Measurements from ENCODE around the gene ZMYND8.
"Not testable (repeated sequence)": the region's sequence is repeated elsewhere in the genome, so short reads cannot be mapped to it uniquely, and the experiment has no call there.

The ZMYND8 gene

GRCh38 chr20:47246061-47246777, 110.3 kb downstream of the ZMYND8 start:
- Histone ChIP-seq H3K9ac (ENCODE audit: low read length) (no peak overlapping the region), H3K4me1 (ENCODE audit: control insufficient read depth, insufficient read depth, low read length) (peaks cover 37% of the 10 kb centered on the region), H3K36me3 (ENCODE audit: control insufficient read depth, insufficient read depth, low read length) (peaks cover 22% of the 10 kb centered on the region), H3K9me3 (ENCODE audit: control insufficient read depth, low read length) (no peaks in the 10 kb centered on the region), H3K4me3 (ENCODE audit: low read length) (no peak overlapping the region), H3K27me3 (ENCODE audit: control insufficient read depth, insufficient read depth, low read length) (no peaks in the 10 kb centered on the region)

DNA sequence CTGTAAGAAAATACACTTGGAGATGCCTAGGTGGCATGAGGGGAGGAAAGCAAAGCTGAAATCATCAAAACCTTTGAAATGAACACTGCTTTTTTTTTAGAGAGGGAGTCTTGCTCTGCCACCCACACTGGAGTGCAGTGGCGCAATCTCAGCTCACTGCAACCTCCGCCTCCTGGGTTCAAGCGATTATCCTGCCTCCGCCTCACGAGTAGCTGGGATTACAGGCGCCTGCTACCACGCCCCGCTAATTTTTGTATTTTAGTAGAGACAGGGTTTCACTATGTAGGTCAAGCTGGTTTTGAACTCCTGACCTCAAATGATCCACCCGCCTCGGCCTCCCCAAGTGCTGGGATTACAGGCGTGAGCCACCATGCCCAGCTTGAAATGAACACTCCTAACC, 111.3 kb downstream of the ZMYND8 start:
- H3K27me3 ChIP-seq (ENCODE audit: control insufficient read depth, insufficient read depth, low read length); H3K4me3 ChIP-seq (ENCODE audit: low read length); H3K9ac ChIP-seq (ENCODE audit: low read length); H3K9me3 ChIP-seq (ENCODE audit: control insufficient read depth, low read length): not testable (repeated sequence)
- peaks cover 22% of the 10 kb centered on the region for H3K36me3 ChIP-seq (ENCODE audit: control insufficient read depth, insufficient read depth, low read length)
- peaks cover 27% of the 10 kb centered on the region for H3K4me1 ChIP-seq (ENCODE audit: control insufficient read depth, insufficient read depth, low read length)

- peaks cover 22% of the 10 kb centered on the region for H3K36me3 ChIP-seq (ENCODE audit: control insufficient read depth, insufficient read depth, low read length)
- H3K9me3 ChIP-seq (ENCODE audit: control insufficient read depth, low read length): no peaks in the 10 kb centered on the region
- H3K27me3 ChIP-seq (ENCODE audit: control insufficient read depth, insufficient read depth, low read length): no peaks in the 10 kb centered on the region
- no peak overlapping the region for H3K9ac ChIP-seq (ENCODE audit: low read length)
- no peak overlapping the region for H3K4me3 ChIP-seq (ENCODE audit: low read length)
- peaks cover 20% of the 10 kb centered on the region for H3K4me1 ChIP-seq (ENCODE audit: control insufficient read depth, insufficient read depth, low read length)
Observed at GRCh38 chr20:47244451-47244850, 112.0 kb downstream of the ZMYND8 start.

GRCh38 chr20:47243532-47244305, 112.8 kb downstream of the ZMYND8 start:
- H3K36me3 ChIP-seq (ENCODE audit: control insufficient read depth, insufficient read depth, low read length): peaks cover 20% of the 10 kb centered on the region

DNA sequence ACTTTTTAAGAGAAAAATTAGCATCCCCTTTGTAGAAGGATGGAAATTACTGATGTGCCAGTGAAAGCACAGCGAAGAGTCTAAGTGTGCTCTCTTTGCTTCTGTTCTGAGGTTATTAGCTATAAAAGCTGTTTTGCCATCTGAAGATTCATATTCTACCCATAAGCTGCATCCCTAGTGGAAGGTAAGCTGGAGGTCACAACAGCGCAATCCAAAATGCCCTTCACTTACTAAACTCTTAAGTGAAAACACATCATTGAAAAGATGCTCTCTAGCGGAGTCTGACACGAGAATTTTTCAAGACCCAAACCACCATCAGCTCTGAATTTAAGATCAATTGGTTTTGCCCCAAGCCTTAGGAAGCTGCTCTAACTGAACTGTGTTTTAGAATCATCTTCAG, 113.5 kb downstream of the ZMYND8 start:
- Histone ChIP-seq H3K9ac (ENCODE audit: low read length) (no peak overlapping the region), H3K9me3 (ENCODE audit: control insufficient read depth, low read length) (no peaks in the 10 kb centered on the region), H3K4me3 (ENCODE audit: low read length) (no peak overlapping the region), H3K4me1 (ENCODE audit: control insufficient read depth, insufficient read depth, low read length) (peaks cover 19% of the 10 kb centered on the region), H3K27me3 (ENCODE audit: control insufficient read depth, insufficient read depth, low read length) (no peaks in the 10 kb centered on the region), H3K36me3 (ENCODE audit: control insufficient read depth, insufficient read depth, low read length) (peaks cover 16% of the 10 kb centered on the region)

More at GRCh38 chr20:47243532-47244305, 112.8 kb downstream of the ZMYND8 start:
- Histone ChIP-seq H3K27me3 (ENCODE audit: control insufficient read depth, insufficient read depth, low read length) (no peaks in the 10 kb centered on the region), H3K4me1 (ENCODE audit: control insufficient read depth, insufficient read depth, low read length) (peaks cover 19% of the 10 kb centered on the region), H3K4me3 (ENCODE audit: low read length) (no peak overlapping the region), H3K9me3 (ENCODE audit: control insufficient read depth, low read length) (no peaks in the 10 kb centered on the region), H3K9ac (ENCODE audit: low read length) (no peak overlapping the region)

- Histone ChIP-seq H3K9me3 (ENCODE audit: control insufficient read depth, low read length) (no peaks in the 10 kb centered on the region), H3K4me1 (ENCODE audit: control insufficient read depth, insufficient read depth, low read length) (peaks cover 19% of the 10 kb centered on the region), H3K36me3 (ENCODE audit: control insufficient read depth, insufficient read depth, low read length) (peaks cover 11% of the 10 kb centered on the region), H3K27me3 (ENCODE audit: control insufficient read depth, insufficient read depth, low read length) (no peaks in the 10 kb centered on the region), H3K9ac (ENCODE audit: low read length) (no peak overlapping the region), H3K4me3 (ENCODE audit: low read length) (no peak overlapping the region)
Observed at GRCh38 chr20:47241345-47241781, 115.1 kb downstream of the ZMYND8 start.

DNA sequence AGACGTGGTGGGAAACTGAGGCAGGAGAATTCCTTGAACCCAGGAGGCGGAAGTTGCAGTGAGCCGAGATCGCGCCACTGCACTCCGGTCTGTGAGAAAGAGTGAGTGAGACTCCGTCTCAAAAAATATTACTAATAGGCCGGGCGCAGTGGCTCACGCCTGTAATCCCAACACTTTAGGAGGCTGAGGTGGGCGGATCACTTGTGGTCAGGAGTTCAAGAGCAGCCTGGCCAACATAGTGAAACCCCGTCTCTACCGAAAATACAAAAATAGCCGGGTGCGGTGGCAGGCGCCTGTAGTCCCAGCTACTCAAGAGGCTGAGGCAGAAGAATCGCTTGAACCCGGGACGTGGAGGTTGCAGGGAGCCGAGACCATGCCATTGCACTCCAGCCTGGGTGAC, 116.4 kb downstream of the ZMYND8 start:
- H3K4me3 ChIP-seq (ENCODE audit: low read length); H3K27me3 ChIP-seq (ENCODE audit: control insufficient read depth, insufficient read depth, low read length); H3K9ac ChIP-seq (ENCODE audit: low read length); H3K9me3 ChIP-seq (ENCODE audit: control insufficient read depth, low read length); H3K36me3 ChIP-seq (ENCODE audit: control insufficient read depth, insufficient read depth, low read length): not testable (repeated sequence)
- H3K4me1 ChIP-seq (ENCODE audit: control insufficient read depth, insufficient read depth, low read length): peaks cover 19% of the 10 kb centered on the region

GRCh38 chr20:47239719-47240067, 116.8 kb downstream of the ZMYND8 start:
- H3K27me3 ChIP-seq (ENCODE audit: control insufficient read depth, insufficient read depth, low read length): no peaks in the 10 kb centered on the region
- no peak overlapping the region for H3K4me3 ChIP-seq (ENCODE audit: low read length)
- peaks cover 19% of the 10 kb centered on the region for H3K4me1 ChIP-seq (ENCODE audit: control insufficient read depth, insufficient read depth, low read length)
- H3K9me3 ChIP-seq (ENCODE audit: control insufficient read depth, low read length): no peaks in the 10 kb centered on the region
- H3K9ac ChIP-seq (ENCODE audit: low read length): no peak overlapping the region
- H3K36me3 ChIP-seq (ENCODE audit: control insufficient read depth, insufficient read depth, low read length): no peaks in the 10 kb centered on the region

- peaks cover 4% of the 10 kb centered on the region for H3K36me3 ChIP-seq (ENCODE audit: control insufficient read depth, insufficient read depth, low read length)
- H3K9me3 ChIP-seq (ENCODE audit: control insufficient read depth, low read length): no peaks in the 10 kb centered on the region
- no peak overlapping the region for H3K4me3 ChIP-seq (ENCODE audit: low read length)
- no peak overlapping the region for H3K9ac ChIP-seq (ENCODE audit: low read length)
- H3K4me1 ChIP-seq (ENCODE audit: control insufficient read depth, insufficient read depth, low read length): peaks cover 19% of the 10 kb centered on the region
- H3K27me3 ChIP-seq (ENCODE audit: control insufficient read depth, insufficient read depth, low read length): no peaks in the 10 kb centered on the region
Observed at GRCh38 chr20:47238780-47239718, 117.5 kb downstream of the ZMYND8 start.

GRCh38 chr20:47237715-47238114, 118.8 kb downstream of the ZMYND8 start:
- H3K27me3 ChIP-seq (ENCODE audit: control insufficient read depth, insufficient read depth, low read length): no peaks in the 10 kb centered on the region
- H3K36me3 ChIP-seq (ENCODE audit: control insufficient read depth, insufficient read depth, low read length): peaks cover 4% of the 10 kb centered on the region
- H3K9me3 ChIP-seq (ENCODE audit: control insufficient read depth, low read length): no peaks in the 10 kb centered on the region
- no peak overlapping the region for H3K9ac ChIP-seq (ENCODE audit: low read length)
- H3K4me3 ChIP-seq (ENCODE audit: low read length): no peak overlapping the region
- H3K4me1 ChIP-seq (ENCODE audit: control insufficient read depth, insufficient read depth, low read length): peaks cover 15% of the 10 kb centered on the region

DNA sequence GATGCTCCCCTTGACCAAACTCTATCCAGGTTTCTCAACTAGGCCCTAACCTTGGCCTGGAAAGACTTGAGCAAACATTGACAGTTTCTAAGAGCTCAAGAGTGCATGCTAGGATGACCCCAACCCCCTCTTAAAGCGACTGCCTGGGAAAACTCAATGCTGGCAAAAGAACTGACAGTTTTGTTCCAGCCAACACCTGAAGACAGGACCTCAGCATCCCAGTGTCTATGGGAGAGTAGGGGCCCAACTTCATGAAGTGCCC, 119.9 kb downstream of the ZMYND8 start:
- Histone ChIP-seq H3K4me1 (ENCODE audit: control insufficient read depth, insufficient read depth, low read length) (peaks cover 4% of the 10 kb centered on the region), H3K27me3 (ENCODE audit: control insufficient read depth, insufficient read depth, low read length) (no peaks in the 10 kb centered on the region), H3K36me3 (ENCODE audit: control insufficient read depth, insufficient read depth, low read length) (peaks cover 4% of the 10 kb centered on the region), H3K4me3 (ENCODE audit: low read length) (no peak overlapping the region), H3K9me3 (ENCODE audit: control insufficient read depth, low read length) (no peaks in the 10 kb centered on the region), H3K9ac (ENCODE audit: low read length) (no peak overlapping the region)
